GM12878 (cell line): ENCODE measurements around the gene ZMYM3. TPM values are rescaled to one million over a fixed set of nuclear protein-coding genes. Genes with fewer than 3 reads are reported as not detected.
A peak's percentile ranks its signal among the peaks of the same experiment; 100 is the strongest.
"Not testable (repeated sequence)": the region's sequence is repeated elsewhere in the genome, so short reads cannot be mapped to it uniquely, and the experiment has no call there.

Experiments used
- ATAC-seq: fragments of 200-7000 bp; cut with Tn5 transposase; 3 replicates; pipeline ENCODE4 v1.9.1; 2020; ENCODE audit warnings: mild to moderate bottlenecking, moderate library complexity
- BruUV-seq: library from RNA; stranded (reverse); fragments of 400-500 nt; replicated peaks from 2 replicates; lab custom pipeline; 2021; lab: Mats Ljungman, UMichigan
- CTCF ChIA-PET: fragments of 300-600 bp; sonication (Branson Sonifier 250); formaldehyde crosslinking; extraction: SDS; loops from one replicate; lab custom pipeline; 2021; ENCODE audit warnings: inconsistent platforms; lab: Yijun Ruan, JAX
- POLR2A ChIA-PET: fragments of 350-600 bp; formaldehyde crosslinking; extraction: SDS; loops from one replicate; lab custom pipeline; 2021; ENCODE audit warnings: inconsistent platforms; lab: Charles Lee
- RAD21 ChIA-PET: fragments of 300-600 bp; sonication (Branson Sonifier 250); formaldehyde crosslinking; loops from one replicate; lab custom pipeline; 2023; ENCODE audit warnings: antibody characterized with exemption; ENCODE audit not compliant: unreplicated experiment; lab: Charles Lee
- SMC1A ChIA-PET: fragments of 300-600 bp; sonication (Branson Sonifier 250); formaldehyde crosslinking; loops from one replicate; lab custom pipeline; 2023; ENCODE audit not compliant: unreplicated experiment, uncharacterized antibody; lab: Charles Lee
- DNase-seq: peaks from one replicate; pipeline ENCODE4 v3.0.0-alpha.2; 2011; ENCODE audit warnings: low read depth, low spot score
- FAIRE-seq: peaks from 3 replicates; lab custom pipeline; 2011; peaks lifted over from hg19 to GRCh38; lab: Jason Lieb, UNC
- H2AFZ ChIP-seq: 2 replicates; pipeline ENCODE4 v1.6.0; 2011; ENCODE audit warnings: low read depth, low read length, control low read depth; ENCODE audit not compliant: control insufficient read depth
- H3K27ac ChIP-seq: 2 replicates; pipeline ENCODE4 v1.5.1; 2011; ENCODE audit warnings: control low read depth; ENCODE audit not compliant: control insufficient read depth, insufficient read depth
- H3K27me3 ChIP-seq, 2 experiments: replicated peaks in 1 of 2; 2 replicates each; pipeline versions ENCODE4 v1.6.0 to v1.6.1; 2011; ENCODE audit warnings: low read length in 1 of 2; ENCODE audit not compliant: control insufficient read depth in 2 of 2, insufficient read depth in 2 of 2
- H3K36me3 ChIP-seq, 2 experiments: 2 replicates each; pipeline ENCODE4 v1.5.1; 2011; ENCODE audit warnings: low read length in 1 of 2; ENCODE audit not compliant: control insufficient read depth in 2 of 2, insufficient read depth in 2 of 2
- H3K4me1 ChIP-seq: 2 replicates; pipeline ENCODE4 v1.6.1; 2011; ENCODE audit warnings: mild to moderate bottlenecking, low read length, moderate library complexity, mixed read lengths; ENCODE audit not compliant: control insufficient read depth, insufficient read depth
- H3K4me2 ChIP-seq: 2 replicates; pipeline ENCODE4 v1.6.0; 2011; ENCODE audit warnings: control low read depth; ENCODE audit not compliant: control insufficient read depth, insufficient read depth
- H3K4me3 ChIP-seq: fragments of 200-600 bp; sonication (generic); 2 replicates; pipeline ENCODE4 v1.5.1; 2016
- H3K79me2 ChIP-seq: 2 replicates; pipeline ENCODE4 v1.6.0; 2011; ENCODE audit warnings: low read length; ENCODE audit not compliant: control insufficient read depth, insufficient read depth
- H3K9ac ChIP-seq: 2 replicates; pipeline ENCODE4 v1.8.0; 2011; ENCODE audit warnings: low read length, control low read depth, mixed read lengths; ENCODE audit not compliant: control insufficient read depth, insufficient read depth
- H3K9me3 ChIP-seq: replicated peaks from 3 replicates; pipeline ENCODE4 v1.5.1; 2011; ENCODE audit warnings: mild to moderate bottlenecking, low read length; ENCODE audit not compliant: control insufficient read depth, insufficient read depth
- H4K20me1 ChIP-seq: 2 replicates; pipeline ENCODE4 v1.6.0; 2011; ENCODE audit not compliant: control insufficient read depth, insufficient read depth
- BCL11A ChIP-seq: IDR thresholded peaks from 2 replicates; pipeline ENCODE4 v1.6.1; 2011; ENCODE audit warnings: low read depth, low read length
- CREB1 ChIP-seq: IDR thresholded peaks from 2 replicates; pipeline ENCODE4 v1.6.1; 2012; ENCODE audit warnings: low read depth, mild to moderate bottlenecking, inconsistent platforms
- FOS ChIP-seq: IDR thresholded peaks from 3 replicates; pipeline ENCODE4 v1.6.1; 2011; ENCODE audit warnings: borderline replicate concordance; ENCODE audit not compliant: insufficient read length; ENCODE audit errors: extremely low read depth
- FOXM1 ChIP-seq: IDR thresholded peaks from 2 replicates; pipeline ENCODE4 v1.6.1; 2012; ENCODE audit warnings: low read depth, mild to moderate bottlenecking, inconsistent platforms, low read length, moderate library complexity
- IKZF2 ChIP-seq, 2 experiments: fragments of 450-650 bp; IDR thresholded peaks; 2 replicates each; pipeline ENCODE4 v1.6.1; 2017; ENCODE audit warnings: mild to moderate bottlenecking in 2 of 2, moderate library complexity in 2 of 2
- MXI1 ChIP-seq: fragments of 150-350 bp; IDR thresholded peaks from 2 replicates; pipeline ENCODE4 v1.6.1; 2011; ENCODE audit warnings: low read depth, mild to moderate bottlenecking, inconsistent platforms, low read length, improper control_type of control experiment
- SIX5 ChIP-seq: IDR thresholded peaks from 2 replicates; pipeline ENCODE4 v1.6.1; 2011; ENCODE audit warnings: mild to moderate bottlenecking, low read depth, low read length, moderate library complexity; ENCODE audit not compliant: severe bottlenecking
- SMAD5 ChIP-seq: IDR thresholded peaks from 2 replicates; pipeline ENCODE4 v1.6.1; 2016; ENCODE audit warnings: antibody characterized with exemption, low read depth
- TCF12 ChIP-seq: IDR thresholded peaks from 2 replicates; pipeline ENCODE4 v1.6.1; 2011; ENCODE audit warnings: low read depth, mild to moderate bottlenecking, low read length
- WRNIP1 ChIP-seq: IDR thresholded peaks from 2 replicates; pipeline ENCODE4 v1.6.1; 2011; ENCODE audit warnings: low read depth, low read length, improper control_type of control experiment, borderline replicate concordance
- ZBTB11 ChIP-seq: fragments of 450-650 bp; formaldehyde crosslinking; IDR thresholded peaks from 2 replicates; pipeline ENCODE4 v1.5.0; 2022; ENCODE audit warnings: mild to moderate bottlenecking, missing genetic modification characterization
- ZNF207 ChIP-seq: fragments of 450-650 bp; IDR thresholded peaks from 2 replicates; pipeline ENCODE4 v1.6.1; 2014; ENCODE audit warnings: antibody characterized with exemption, mild to moderate bottlenecking, borderline replicate concordance
- ZNF687 ChIP-seq: fragments of 450-650 bp; IDR thresholded peaks from 2 replicates; pipeline ENCODE4 v1.6.1; 2017; ENCODE audit warnings: mild to moderate bottlenecking, moderate library complexity
- ZZZ3 ChIP-seq: IDR thresholded peaks from 2 replicates; pipeline ENCODE4 v1.6.1; 2011; ENCODE audit warnings: low read depth; ENCODE audit not compliant: control insufficient read depth, insufficient read length
- WGBS: methylation state at CpG from one replicate; pipeline ENCODE4 v1.1.6; 2016; ENCODE audit warnings: low lambda C conversion rate; ENCODE audit not compliant: insufficient replicate concordance, insufficient coverage; ENCODE audit errors: missing lambda C conversion rate; 5-methylcytosine and 5-hydroxymethylcytosine counted together
- in situ Hi-C: fragments of 300-500 bp; cut with MboI; formaldehyde crosslinking; loops from 9 replicates; pipeline ENCODE4 v1.14.3; 2018; ENCODE audit warnings: mixed read lengths
- intact Hi-C: fragments of 100-400 bp; cut with micrococcal nuclease; formaldehyde crosslinking; loops from one replicate; pipeline ENCODE4 v1.14.2; 2022; ENCODE audit not compliant: unreplicated experiment
- polyA plus RNA-seq, 11 experiments: library from polyadenylated mRNA; depleted of rRNA in 4 of 11; unstranded in 6 of 11; stranded (reverse) in 5 of 11; fragments of >200 nt; fragmentation: Nextera tagmentation in 4 of 11; fragmentation: Illumina TruSeq in 1 of 11; extraction: Ambion mirVana in 4 of 11; extraction: Trizol in 1 of 11; gene quantifications; 1 replicate in 1 of 11; 2 replicates in 10 of 11; pipeline versions ENCODE4 v1.2.1 to v1.2.3, GENCODE V29; 2011 to 2016; ENCODE audit warnings: inconsistent platforms in 2 of 11, missing spikeins in 2 of 11, low read depth in 1 of 11
- total RNA-seq, 4 experiments: library from RNA; depleted of rRNA in 3 of 4; stranded (reverse); fragments of >200 nt in 3 of 4; fragmentation: Illumina TruSeq in 1 of 4; extraction: Trizol in 1 of 4; gene quantifications; 2 replicates each; pipeline versions ENCODE4 v1.2.1 to v1.2.3, GENCODE V29; 2013 to 2021
- TF ChIP-seq, protein P1 (sequence below): IDR thresholded peaks from 2 replicates; pipeline ENCODE4 v1.6.1; 2011; ENCODE audit warnings: low read depth, mild to moderate bottlenecking, low read length, moderate library complexity, borderline replicate concordance; ENCODE audit errors: extremely low read depth

Gene ZMYM3
- total and polyA plus RNA-seq, 10 of the 15 experiments (the other 5 are each of a cell fraction or from before 2014, with no cell fraction given): 2.3 to 28.1 (median 12.3) TPM

DNA sequence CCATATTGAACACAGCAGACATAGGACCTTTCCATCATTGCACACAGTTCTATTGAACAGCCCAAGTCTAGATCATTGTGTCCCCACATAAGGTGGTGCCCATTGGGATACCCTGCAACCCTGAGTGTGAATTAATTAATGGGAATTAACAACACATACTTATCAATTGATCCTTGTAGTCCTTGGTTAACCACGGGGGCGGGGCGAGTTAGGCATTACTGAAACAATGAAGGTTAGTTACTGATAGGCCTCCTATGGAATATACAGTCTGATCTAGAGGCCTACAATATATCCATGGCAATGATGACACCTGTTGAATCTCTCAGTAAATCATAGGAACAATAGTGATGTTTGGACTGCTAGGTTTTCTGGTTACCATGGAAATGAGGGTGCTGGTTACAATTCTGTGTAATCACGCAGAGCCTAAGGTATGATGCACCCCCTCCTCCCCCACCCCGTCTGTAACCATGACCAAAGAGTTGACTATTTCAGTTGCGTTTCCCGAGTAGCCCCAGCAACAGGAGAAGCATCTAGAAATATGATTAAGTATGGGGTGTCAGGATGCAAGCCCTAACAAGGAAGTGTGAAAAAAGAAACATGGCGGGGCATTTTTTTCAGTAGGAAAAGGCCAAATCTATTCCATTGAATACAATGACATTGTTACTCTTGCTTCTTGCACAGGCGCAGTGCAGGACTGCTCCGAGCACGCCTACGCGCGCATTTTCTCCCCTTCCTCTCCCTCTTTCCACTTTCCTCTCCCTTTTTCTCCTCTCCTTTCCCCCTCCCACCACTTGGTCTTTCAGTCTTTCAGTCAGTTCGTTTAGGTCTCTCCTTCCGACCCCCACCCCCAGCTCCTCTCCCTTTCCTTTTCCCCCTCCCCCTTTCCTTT lies 28.8 kb upstream of the ZMYM3 start (continued):
- TF ChIP-seq ZBTB11 (no peak), ZNF687 (no peak), MXI1 (0 out of 2 replicates have a peak, but pooled peaks have one; percentile 20), BCL11A (no peak), ZNF207 (no peak), ZZZ3 (no peak), TCF12 (no peak), SIX5 (no peak), CREB1 (0 out of 2 replicates have a peak, but pooled peaks have one; percentile 28), WRNIP1 (no peak), SMAD5 (no peak), FOXM1 (no peak), FOS (no peak), IKZF2 (IDR thresholded peaks at IDR 0.05) (peak in 1 of 2 experiments; percentile 23; a peak in 1 of 4 replicates)
- TF ChIP-seq, protein P1, sequence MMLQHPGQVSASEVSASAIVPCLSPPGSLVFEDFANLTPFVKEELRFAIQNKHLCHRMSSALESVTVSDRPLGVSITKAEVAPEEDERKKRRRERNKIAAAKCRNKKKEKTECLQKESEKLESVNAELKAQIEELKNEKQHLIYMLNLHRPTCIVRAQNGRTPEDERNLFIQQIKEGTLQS: no peak

GRCh38 chrX:71281300-71281699 lies 27.4 kb upstream of the ZMYM3 start:
- H3K27me3 ChIP-seq, H3K4me2 ChIP-seq, H3K27ac ChIP-seq, ATAC-seq, CTCF ChIA-PET, FAIRE-seq, BruUV-seq, H3K9ac ChIP-seq, DNase-seq, H3K36me3 ChIP-seq, SMC1A ChIA-PET, in situ Hi-C loops, RAD21 ChIA-PET, H3K4me3 ChIP-seq, POLR2A ChIA-PET, H2AFZ ChIP-seq, H3K4me1 ChIP-seq, H3K9me3 ChIP-seq, H4K20me1 ChIP-seq: not testable (repeated sequence)
- peaks cover 27% of the 10 kb centered on the region for H3K79me2 ChIP-seq
- intact Hi-C loops: loop anchor here (5.0 to 10.0 kb wide), 2 partner anchors 86 to 186 kb away; partner anchors contain the start of genes FOXO4 and TAF1
- WGBS: 89% methylated on average over 11 of the region's 11 CpGs
